HepG2 (cell line): ENCODE data around the gene ANKS1A. TPM values are rescaled to one million over a fixed set of nuclear protein-coding genes. Genes with fewer than 3 reads are reported as not detected.

Experiments used
- ATAD3A ChIP-seq: sonication (generic); formaldehyde crosslinking; IDR thresholded peaks from 2 replicates; pipeline ENCODE4 v1.4.0; 2020; ENCODE audit warnings: missing genetic modification reagents
- BRF2 ChIP-seq: sonication (generic); formaldehyde crosslinking; IDR thresholded peaks from 2 replicates; pipeline ENCODE4 v1.8.1; 2022; ENCODE audit warnings: mild to moderate bottlenecking, missing genetic modification reagents
- GATAD1 ChIP-seq: IDR thresholded peaks from 2 replicates; pipeline ENCODE4 v1.6.1; 2016; ENCODE audit warnings: missing genetic modification reagents, missing compliant biosample characterization
- HMGXB3 ChIP-seq: sonication (generic); formaldehyde crosslinking; IDR thresholded peaks from 2 replicates; pipeline ENCODE4 v1.4.0; 2020; ENCODE audit warnings: missing genetic modification reagents, borderline replicate concordance
- MED8 ChIP-seq: sonication (generic); formaldehyde crosslinking; IDR thresholded peaks from 2 replicates; pipeline ENCODE4 v1.8.1; 2023; ENCODE audit warnings: mild to moderate bottlenecking, missing genetic modification reagents; ENCODE audit not compliant: insufficient replicate concordance
- NFIB ChIP-seq: sonication (generic); formaldehyde crosslinking; IDR thresholded peaks from 2 replicates; pipeline ENCODE4 v1.9.0; 2021; ENCODE audit warnings: missing genetic modification reagents, mild to moderate bottlenecking, borderline replicate concordance
- POGK ChIP-seq: sonication (generic); formaldehyde crosslinking; conservative IDR thresholded peaks from 2 replicates; pipeline ENCODE4 v1.8.0; 2022; ENCODE audit warnings: mild to moderate bottlenecking, moderate library complexity, missing genetic modification reagents
- PRDM4 ChIP-seq: sonication (generic); formaldehyde crosslinking; IDR thresholded peaks from 2 replicates; pipeline ENCODE4 v1.9.0; 2021; ENCODE audit warnings: missing genetic modification reagents, borderline replicate concordance
- RAD21 ChIP-seq: fragments of 450-650 bp; formaldehyde crosslinking; IDR thresholded peaks from 2 replicates; pipeline ENCODE4 v1.5.0; 2020; ENCODE audit warnings: mild to moderate bottlenecking
- RFXANK ChIP-seq: IDR thresholded peaks from 2 replicates; pipeline ENCODE4 v1.6.1; 2016
- ZEB1 ChIP-seq: IDR thresholded peaks from 2 replicates; pipeline ENCODE4 v1.6.1; 2012; ENCODE audit warnings: mild to moderate bottlenecking, low read depth, inconsistent platforms; ENCODE audit not compliant: insufficient replicate concordance
- ZNF7 ChIP-seq: IDR thresholded peaks from 2 replicates; pipeline ENCODE4 v1.6.1; 2016; ENCODE audit warnings: missing biosample characterization, missing genetic modification reagents
- ZNF784 ChIP-seq: sonication (generic); formaldehyde crosslinking; IDR thresholded peaks from 2 replicates; pipeline ENCODE4 v1.5.1; 2020; ENCODE audit warnings: missing genetic modification reagents, mild to moderate bottlenecking, borderline replicate concordance
- ZNF800 ChIP-seq: sonication (generic); formaldehyde crosslinking; IDR thresholded peaks from 2 replicates; pipeline ENCODE4 v1.4.0; 2020; ENCODE audit warnings: missing genetic modification reagents
- polyA plus RNA-seq, 8 experiments: library from polyadenylated mRNA; depleted of rRNA in 3 of 8; stranded (reverse) in 7 of 8; unstranded in 1 of 8; fragments of >200 nt; fragmentation: Illumina TruSeq in 4 of 8; extraction: Trizol in 4 of 8; gene quantifications; 2 replicates each; pipeline versions ENCODE4 v1.2.1 to v1.2.3, GENCODE V29; 2011 to 2016; ENCODE audit warnings: low read depth in 4 of 8, missing spikeins in 1 of 8, mixed read lengths in 1 of 8; ENCODE audit not compliant: insufficient read depth in 1 of 8
- total RNA-seq, 5 experiments: library from RNA; depleted of rRNA; stranded (reverse); fragments of >200 nt; fragmentation: Illumina TruSeq; extraction: Trizol; gene quantifications; 2 replicates each; pipeline ENCODE4 v1.2.3, GENCODE V29; 2016; ENCODE audit warnings: low read depth in 1 of 5

The ANKS1A gene
- total and polyA plus RNA-seq, 2 of the 13 experiments (the other 11 are each of a cell fraction or from before 2014, with no cell fraction given): 7.2 to 15.1 TPM

- TF ChIP-seq ZNF800: peak; percentile 52; the same call in 1 of the 2 replicates
- TF ChIP-seq ZEB1: no peak
- no peak for TF ChIP-seq HMGXB3 (CRISPR knock-in tag)
- no peak; the same call in 1 of the 2 replicates for TF ChIP-seq ZNF7 (CRISPR knock-in tag)
- peak; percentile 56 for TF ChIP-seq GATAD1 (CRISPR knock-in tag)
- TF ChIP-seq RFXANK (CRISPR knock-in tag): no peak
- TF ChIP-seq POGK (CRISPR knock-in tag): 0 out of 2 replicates have a peak, but pooled peaks have one; percentile 50
- TF ChIP-seq BRF2: no peak
- TF ChIP-seq RAD21: no peak
- peak; percentile 63; the same call in 1 of the 2 replicates for TF ChIP-seq ZNF784
- TF ChIP-seq ATAD3A (CRISPR knock-in tag): no peak
- no peak for TF ChIP-seq MED8
- no peak for TF ChIP-seq NFIB (CRISPR knock-in tag)
- no peak for TF ChIP-seq PRDM4 (CRISPR knock-in tag)
Observed at GRCh38 chr6:34953061-34954025, 64.3 kb downstream of the ANKS1A start (continued).
